CD4-positive, alpha-beta T cell treated with Interferon alpha-2 for 1 hour (primary cell): ENCODE measurements around the gene PARD3B.

Experiments
- DNase-seq, 2 donors: peaks; one replicate each; pipeline ENCODE4 v3.0.0-alpha.2; 2020 to 2022

PARD3B gene

DNA sequence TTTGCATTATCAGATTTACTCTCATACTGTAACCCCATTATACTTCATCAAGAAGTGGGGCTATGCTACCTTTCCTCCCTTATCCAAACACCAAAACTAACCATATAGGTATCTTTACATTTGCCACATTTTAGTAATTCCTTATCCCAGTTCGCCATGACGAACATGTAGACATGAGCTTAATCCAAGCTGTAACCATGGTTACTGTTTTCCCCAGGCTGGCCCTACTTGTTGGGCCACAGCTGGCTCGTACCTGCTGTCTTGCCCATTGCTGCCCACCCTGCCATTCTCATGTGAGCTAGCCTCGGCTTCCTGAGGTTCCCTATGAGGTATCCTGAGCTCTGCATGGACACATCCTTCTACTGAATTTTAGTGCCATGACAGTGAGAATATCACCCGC is 117.7 kb downstream of the PARD3B start:
- no peak for DNase-seq

- no peak for DNase-seq
These were observed 118.6 kb downstream of the PARD3B start for GRCh38 chr2:204663816-204664425.

- DNase-seq = no peak
These were observed 119.4 kb downstream of the PARD3B start for GRCh38 chr2:204664708-204665121.

DNA sequence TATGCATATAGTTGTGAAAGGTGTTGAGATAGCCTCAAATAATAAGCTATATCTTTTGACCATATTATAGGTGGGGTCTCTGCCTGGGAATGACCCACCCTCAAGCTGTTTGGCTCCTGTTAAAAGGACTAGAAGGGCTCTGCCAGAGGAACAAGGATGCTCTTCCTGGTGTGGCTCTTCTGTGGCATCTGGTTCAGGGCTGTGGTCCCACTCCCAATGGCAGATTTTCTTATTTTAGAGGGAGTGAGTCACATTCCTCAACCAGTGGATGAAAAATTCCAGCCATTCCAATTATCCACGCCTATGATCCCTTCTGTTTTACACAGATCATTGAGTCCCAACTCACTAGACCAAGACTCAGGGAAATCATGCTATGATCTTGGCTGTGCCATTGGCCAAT is 119.9 kb downstream of the PARD3B start:
- DNase-seq = no peak

GRCh38 chr2:204665771-204666170 is 120.5 kb downstream of the PARD3B start:
- DNase-seq = no peak

GRCh38 chr2:204667990-204668389 is 122.7 kb downstream of the PARD3B start:
- DNase-seq = no peak

GRCh38 chr2:204669382-204669781 is 124.1 kb downstream of the PARD3B start:
- DNase-seq = no peak

DNA sequence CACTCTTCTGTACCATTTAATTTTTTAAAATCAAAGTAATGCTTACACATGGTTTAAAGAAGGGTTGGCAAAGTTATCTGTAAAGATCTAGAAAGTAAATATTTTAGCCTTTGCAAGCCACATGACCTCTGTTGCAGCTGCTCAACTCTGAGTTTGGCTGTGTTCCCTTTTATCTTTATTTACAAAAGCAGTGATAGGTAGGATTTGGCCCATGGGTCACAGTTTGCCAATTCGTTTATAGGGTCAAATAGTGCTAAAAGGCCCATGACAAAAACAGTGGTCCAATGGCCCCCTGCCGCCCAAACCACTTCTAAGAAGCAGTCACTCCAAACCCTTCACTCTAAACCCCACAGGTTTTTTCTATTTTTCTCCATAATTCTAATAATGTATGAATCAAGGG is 124.8 kb downstream of the PARD3B start:
- no peak for DNase-seq

DNA sequence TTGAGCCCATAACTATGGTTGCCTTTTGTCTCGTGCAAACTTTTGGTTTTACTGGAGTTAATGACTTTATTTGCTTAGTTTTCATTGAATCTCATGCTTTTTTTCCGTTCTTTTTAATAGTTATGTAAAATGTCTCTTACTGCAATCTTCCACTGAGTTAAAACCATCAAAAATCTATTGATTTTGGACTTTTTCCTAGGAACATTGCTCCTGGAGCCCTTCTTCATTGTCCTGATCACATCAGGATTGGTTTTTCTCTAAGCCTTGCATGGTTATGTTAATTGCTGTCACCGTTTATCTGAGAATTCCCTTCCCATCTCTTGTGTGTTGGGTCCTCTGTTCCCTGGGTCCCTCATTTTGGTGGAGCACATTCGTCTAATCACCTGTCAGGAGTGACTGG is 125.5 kb downstream of the PARD3B start:
- DNase-seq = no peak

GRCh38 chr2:204672772-204673171 is 127.5 kb downstream of the PARD3B start:
- DNase-seq = no peak

DNA sequence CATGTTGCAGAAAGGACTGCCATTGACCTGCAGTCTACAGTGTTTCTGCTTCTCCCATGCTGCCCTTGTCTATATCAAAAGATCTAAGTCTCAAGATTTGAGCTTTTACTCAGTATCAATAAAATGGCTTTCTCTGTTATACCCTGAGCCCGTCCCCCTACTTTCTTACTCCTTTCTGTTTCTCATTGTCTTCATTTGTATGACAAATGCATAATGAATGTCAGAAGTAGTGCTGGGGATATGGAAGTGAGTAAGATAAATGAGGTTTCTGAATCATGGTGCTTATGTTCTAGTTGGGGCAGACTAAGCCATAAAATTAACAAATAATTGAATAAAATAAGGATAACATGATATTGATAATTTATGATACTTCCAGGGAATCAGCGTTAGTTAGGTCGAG is 128.6 kb downstream of the PARD3B start:
- no peak for DNase-seq

GRCh38 chr2:204678031-204678430 is 132.8 kb downstream of the PARD3B start:
- peak in 1 of 2 donors; percentile 1 for DNase-seq

DNA sequence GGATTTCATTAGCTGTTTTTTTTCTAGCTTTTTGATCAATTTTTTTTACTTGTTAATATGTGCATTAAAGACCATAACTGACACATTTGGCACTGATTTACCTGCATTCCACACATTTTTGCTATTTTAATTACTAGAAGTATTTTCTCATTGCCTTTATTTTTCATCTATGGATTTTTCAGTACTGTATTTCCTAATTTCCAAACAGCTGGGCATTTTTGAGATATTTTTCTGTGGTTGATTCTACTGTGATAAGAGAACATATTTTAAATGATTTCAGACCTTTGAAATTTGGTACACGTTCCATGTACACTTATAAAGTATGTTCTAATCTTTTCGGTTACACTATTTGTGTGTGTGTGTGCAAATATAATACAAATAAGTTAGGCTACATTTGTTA is 135.3 kb downstream of the PARD3B start:
- no peak for DNase-seq

GRCh38 chr2:204681412-204681811 is 136.1 kb downstream of the PARD3B start:
- no peak for DNase-seq

DNA sequence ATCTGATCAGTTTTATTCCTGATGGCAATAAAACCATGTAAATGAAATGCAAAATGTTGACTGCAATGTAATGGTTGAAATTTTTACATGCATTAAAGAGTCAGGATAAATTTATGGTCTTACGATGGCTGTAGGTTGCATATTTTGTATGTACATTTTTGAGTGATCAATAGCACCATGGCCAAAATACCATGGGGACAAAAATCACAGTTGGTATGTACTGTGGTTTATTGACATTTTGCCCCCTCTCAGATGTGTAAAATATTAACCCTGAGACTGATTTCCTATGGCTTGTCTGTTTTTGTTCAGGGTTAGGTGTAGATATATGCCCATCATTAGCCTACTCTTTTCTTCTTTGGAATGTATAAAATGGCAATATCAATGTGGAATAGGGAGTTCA is 138.1 kb downstream of the PARD3B start:
- DNase-seq = no peak

DNA sequence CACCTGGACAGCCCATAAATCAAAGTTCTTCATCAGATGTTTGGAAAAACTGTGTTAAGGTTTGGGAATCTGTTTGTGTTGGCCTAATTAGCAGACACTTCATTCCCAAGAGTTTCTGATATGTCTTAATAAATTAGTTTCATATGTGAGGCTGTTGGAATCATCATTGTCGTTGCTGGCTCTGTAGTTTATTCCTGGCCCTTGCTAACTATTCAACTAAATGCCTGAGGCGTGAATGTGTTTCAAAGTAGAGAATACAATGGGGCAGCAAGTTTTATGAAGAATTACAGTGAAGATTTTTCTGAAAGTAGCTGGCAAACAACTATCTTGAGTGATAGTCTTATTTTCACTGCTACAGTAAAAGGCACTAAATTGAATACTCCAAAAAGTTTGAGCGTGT is 141.1 kb downstream of the PARD3B start:
- DNase-seq = no peak

DNA sequence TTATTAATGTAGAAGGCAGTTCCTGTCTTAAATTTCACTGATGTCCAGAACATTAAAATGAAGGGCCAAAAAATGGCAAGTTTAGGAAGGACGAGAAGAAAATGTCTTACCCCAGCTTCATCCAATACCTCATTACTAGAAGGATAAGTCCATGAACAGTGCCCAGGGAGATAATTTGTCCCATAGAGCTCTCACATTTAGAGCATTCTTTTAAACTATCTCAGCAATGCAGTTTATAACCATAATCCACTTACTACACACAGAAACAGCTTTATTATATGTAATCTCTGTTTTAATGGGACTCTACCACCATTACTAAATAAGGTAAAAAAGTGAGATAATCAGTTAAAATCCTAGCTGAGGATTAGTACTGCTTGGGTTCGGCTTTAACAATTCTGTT is 142.5 kb downstream of the PARD3B start:
- no peak for DNase-seq

DNA sequence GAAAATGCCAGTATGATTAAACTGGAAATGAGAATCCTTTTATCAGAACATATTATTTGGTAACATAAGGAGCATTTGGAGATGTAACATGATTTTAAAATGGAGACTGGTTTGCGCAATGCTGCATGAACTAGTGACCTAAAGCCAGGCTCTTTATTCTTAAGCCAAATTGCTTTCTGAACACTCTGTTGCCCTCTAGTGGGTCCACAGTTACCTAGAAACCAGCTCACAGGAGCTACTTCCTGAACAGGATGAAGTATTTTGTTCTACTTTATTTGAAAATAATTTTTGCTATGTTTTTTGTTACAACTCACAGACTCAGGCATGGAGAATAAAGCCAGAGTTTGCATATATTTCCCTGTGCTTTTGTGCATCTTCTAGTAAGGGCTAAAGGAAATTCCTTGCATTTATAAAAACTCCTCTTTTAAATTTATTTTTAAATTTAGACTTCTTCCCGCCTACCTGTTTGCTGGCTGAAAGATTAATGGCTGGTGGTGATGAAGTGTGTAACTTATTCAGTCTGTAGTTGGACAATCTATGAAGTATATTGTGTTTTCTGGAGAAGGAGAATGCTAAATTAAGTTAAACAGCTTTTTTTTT is 146.7 kb downstream of the PARD3B start:
- peak; percentile 1 to 34 for DNase-seq

- no peak for DNase-seq
These were observed 147.5 kb downstream of the PARD3B start for GRCh38 chr2:204692790-204693189.

- DNase-seq = no peak
These were observed 148.0 kb downstream of the PARD3B start for GRCh38 chr2:204693262-204693661.

GRCh38 chr2:204695506-204695905 is 150.2 kb downstream of the PARD3B start:
- DNase-seq = no peak

- DNase-seq = no peak
These were observed 150.8 kb downstream of the PARD3B start for GRCh38 chr2:204696124-204696523.

- DNase-seq = no peak
These were observed 160.1 kb downstream of the PARD3B start for GRCh38 chr2:204705243-204705932.

- no peak for DNase-seq
These were observed 161.7 kb downstream of the PARD3B start for GRCh38 chr2:204706939-204707338.

- DNase-seq = no peak
These were observed 167.9 kb downstream of the PARD3B start for GRCh38 chr2:204713211-204713610.
